Suprapubic skin (tissue), 4 donors: ENCODE measurements around the gene CERS6.

ENCODE experiments used
- POLR2A ChIP-seq, 2 donors: fragments of 450-650 bp; IDR thresholded peaks; one replicate each; pipeline ENCODE4 v1.6.1; 2017; ENCODE audit warnings: antibody characterized with exemption in 2 of 2, mild to moderate bottlenecking in 2 of 2, moderate library complexity in 2 of 2
- POLR2AphosphoS5 ChIP-seq, 3 donors: sonication (generic); formaldehyde crosslinking; IDR thresholded peaks; one replicate each; pipeline ENCODE4 v1.6.1; 2017; ENCODE audit warnings: antibody characterized with exemption in 3 of 3
- TF ChIP-seq, protein P1 (sequence below), 2 donors: fragments of 200-600 bp in 1 of 2; fragments of 450-650 bp in 1 of 2; sonication (generic) in 1 of 2; IDR thresholded peaks; one replicate each; pipeline ENCODE4 v1.5.1; 2016 to 2019; ENCODE audit warnings: antibody characterized with exemption in 2 of 2, mild to moderate bottlenecking in 1 of 2, moderate library complexity in 1 of 2

DNA sequence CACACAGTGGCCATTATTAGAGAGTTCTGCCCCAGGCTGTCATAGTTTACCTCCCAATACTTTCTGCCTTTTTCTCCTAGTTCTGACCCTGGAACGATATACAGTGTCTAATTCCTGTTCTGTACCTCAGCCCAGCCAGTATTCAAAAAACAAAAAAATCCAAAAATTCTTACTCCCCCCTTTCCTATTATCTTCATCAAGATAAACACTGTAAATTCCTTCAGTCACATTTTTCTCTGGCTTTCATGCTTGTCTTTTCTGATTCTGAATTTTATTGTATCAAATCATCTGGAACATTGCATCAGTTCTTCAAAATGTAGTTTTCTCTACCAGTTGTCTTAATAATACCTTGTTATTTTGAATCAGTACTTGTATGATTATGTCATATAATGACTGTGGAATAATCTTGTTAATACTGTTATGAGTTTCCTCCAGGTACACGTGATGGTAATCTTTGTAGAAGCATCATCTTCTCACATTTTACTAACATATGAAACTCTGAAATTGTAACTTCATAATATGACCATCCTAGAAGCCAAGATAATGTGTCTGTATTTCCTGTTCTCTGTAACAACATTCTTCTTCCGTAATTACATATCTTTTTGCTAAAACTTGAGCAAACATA, 267.3 kb downstream of the CERS6 start:
- TF ChIP-seq, protein P1, sequence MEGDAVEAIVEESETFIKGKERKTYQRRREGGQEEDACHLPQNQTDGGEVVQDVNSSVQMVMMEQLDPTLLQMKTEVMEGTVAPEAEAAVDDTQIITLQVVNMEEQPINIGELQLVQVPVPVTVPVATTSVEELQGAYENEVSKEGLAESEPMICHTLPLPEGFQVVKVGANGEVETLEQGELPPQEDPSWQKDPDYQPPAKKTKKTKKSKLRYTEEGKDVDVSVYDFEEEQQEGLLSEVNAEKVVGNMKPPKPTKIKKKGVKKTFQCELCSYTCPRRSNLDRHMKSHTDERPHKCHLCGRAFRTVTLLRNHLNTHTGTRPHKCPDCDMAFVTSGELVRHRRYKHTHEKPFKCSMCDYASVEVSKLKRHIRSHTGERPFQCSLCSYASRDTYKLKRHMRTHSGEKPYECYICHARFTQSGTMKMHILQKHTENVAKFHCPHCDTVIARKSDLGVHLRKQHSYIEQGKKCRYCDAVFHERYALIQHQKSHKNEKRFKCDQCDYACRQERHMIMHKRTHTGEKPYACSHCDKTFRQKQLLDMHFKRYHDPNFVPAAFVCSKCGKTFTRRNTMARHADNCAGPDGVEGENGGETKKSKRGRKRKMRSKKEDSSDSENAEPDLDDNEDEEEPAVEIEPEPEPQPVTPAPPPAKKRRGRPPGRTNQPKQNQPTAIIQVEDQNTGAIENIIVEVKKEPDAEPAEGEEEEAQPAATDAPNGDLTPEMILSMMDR (IDR thresholded peaks at IDR 0.05): no peak
- TF ChIP-seq POLR2AphosphoS5 (IDR thresholded peaks at IDR 0.05) (no peak), POLR2A (IDR thresholded peaks at IDR 0.05) (no peak)
